Measurements from ENCODE around the gene SLC6A19. TPM values are rescaled to one million over a fixed set of nuclear protein-coding genes. Genes with fewer than 3 reads are reported as not detected.

The SLC6A19 gene
- total and polyA plus RNA-seq, 9 of the 15 experiments (the other 6 are each of a cell fraction or from before 2014, with no cell fraction given), result 0.03 to 1.6 (median 0.59) TPM

GRCh38 chr5:1199649-1200494, 1.5 kb upstream of the SLC6A19 start (continued):
- TF ChIP-seq ZBTB26 (CRISPR knock-in tag; IDR thresholded peaks at IDR 0.05) (peak; percentile 98), PHF21A (IDR thresholded peaks at IDR 0.05; ENCODE audit: borderline replicate concordance, low read depth) (peak; percentile 1; the same call in 1 of the 2 replicates), DNMT1 (IDR thresholded peaks at IDR 0.05) (peak; percentile 47), SMARCA5 (IDR thresholded peaks at IDR 0.05) (peak; percentile 91), PHF20 (IDR thresholded peaks at IDR 0.05; ENCODE audit: partially characterized antibody) (peak; percentile 65), NFRKB (IDR thresholded peaks at IDR 0.05; ENCODE audit: low read depth) (peak; percentile 94), VEZF1 (CRISPR knock-in tag; IDR thresholded peaks at IDR 0.05) (peak; percentile 95), FOXJ2 (tag; IDR thresholded peaks at IDR 0.05) (no peak), ZNF24 (IDR thresholded peaks at IDR 0.05) (no peak), CTBP1 (IDR thresholded peaks at IDR 0.05; ENCODE audit: borderline replicate concordance) (peak; percentile 77), DEAF1 (CRISPR knock-in tag; IDR thresholded peaks at IDR 0.05) (0 out of 2 replicates have a peak, but pooled peaks have one; percentile 25), ZNF41 (CRISPR knock-in tag; conservative IDR thresholded peaks at IDR 0.05) (peak; percentile 80), SUPT5H (IDR thresholded peaks at IDR 0.05) (peak; percentile 55), HDAC1 (IDR thresholded peaks at IDR 0.05) (peak; percentile 15 to 83; a peak in 3 of 4 replicates), REST (IDR thresholded peaks at IDR 0.05; ENCODE audit: borderline replicate concordance) (no peak), REST (CRISPR knock-in tag; IDR thresholded peaks at IDR 0.05; ENCODE audit: low read depth) (peak; percentile 60), SREBF2 (CRISPR knock-in tag; IDR thresholded peaks at IDR 0.05) (0 out of 2 replicates have a peak, but pooled peaks have one; percentile 64)

All from K562 (cell line).